SK-N-MC (cell line): ENCODE measurements around the gene MESD.

Experiments
- EZH2 ChIP-seq: fragments of 200-600 bp; sonication (generic); IDR thresholded peaks from one replicate; pipeline ENCODE4 v1.6.1; 2017; ENCODE audit warnings: antibody characterized with exemption
- POLR2AphosphoS5 ChIP-seq: IDR thresholded peaks from 2 replicates; pipeline ENCODE4 v1.6.1; 2012; ENCODE audit warnings: mild to moderate bottlenecking, low read depth, low read length, borderline replicate concordance

GRCh38 chr15:80949756-80950155, 39.9 kb downstream of the MESD start:
- TF ChIP-seq EZH2: no peak
- no peak for TF ChIP-seq POLR2AphosphoS5
